Measurements from ENCODE around the gene ACTR8.

Gene ACTR8

DNA sequence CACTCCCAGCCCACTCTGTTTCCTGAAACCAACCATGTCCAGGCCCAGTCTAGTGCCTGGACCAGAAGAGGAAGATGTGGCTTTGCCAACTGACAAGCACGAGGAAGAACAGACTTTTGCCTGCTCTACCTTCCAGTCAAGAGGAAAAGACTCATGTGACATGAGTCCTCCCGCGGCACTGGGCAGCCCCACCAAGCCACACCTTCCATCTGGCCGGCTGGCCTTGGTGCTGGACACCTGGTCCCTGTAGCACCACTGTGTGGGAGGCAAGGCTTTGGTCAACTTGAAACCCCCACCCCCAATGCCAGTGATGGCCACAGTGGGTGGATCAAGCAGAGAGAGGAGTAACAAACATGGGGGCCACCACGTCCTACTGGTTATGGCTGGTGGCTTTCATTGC, 48.3 kb downstream of the ACTR8 start:
- no peak for DNase-seq

DNA sequence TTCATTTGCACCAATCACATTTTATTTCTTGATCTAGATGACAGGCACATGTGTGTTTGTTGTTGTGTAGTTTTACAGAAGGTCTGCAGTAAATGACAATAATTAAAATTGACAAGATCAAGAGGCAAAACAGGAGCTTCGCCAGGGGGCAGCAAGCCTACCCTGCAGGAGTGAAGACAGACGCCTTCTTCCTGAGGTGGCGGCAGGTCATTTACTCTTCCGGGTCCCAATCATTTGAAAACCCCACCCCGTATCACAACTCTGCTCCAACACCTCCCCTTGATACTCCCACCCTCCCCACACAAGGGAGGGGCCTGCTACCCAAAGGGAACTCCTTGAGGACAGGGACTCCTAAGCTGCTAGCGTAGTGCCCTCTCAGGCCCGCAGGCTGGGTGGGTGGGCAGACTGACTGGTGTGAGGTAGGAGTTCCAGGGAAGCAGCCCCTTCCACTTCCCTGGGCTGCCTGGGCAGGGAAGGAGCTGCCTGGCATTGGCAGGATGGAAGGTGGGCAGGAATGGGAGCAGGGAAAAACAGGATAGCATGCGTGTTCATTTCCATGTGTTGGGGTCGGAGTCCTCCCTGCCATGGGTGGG, 48.8 kb downstream of the ACTR8 start:
- DNase-seq = no peak

DNA sequence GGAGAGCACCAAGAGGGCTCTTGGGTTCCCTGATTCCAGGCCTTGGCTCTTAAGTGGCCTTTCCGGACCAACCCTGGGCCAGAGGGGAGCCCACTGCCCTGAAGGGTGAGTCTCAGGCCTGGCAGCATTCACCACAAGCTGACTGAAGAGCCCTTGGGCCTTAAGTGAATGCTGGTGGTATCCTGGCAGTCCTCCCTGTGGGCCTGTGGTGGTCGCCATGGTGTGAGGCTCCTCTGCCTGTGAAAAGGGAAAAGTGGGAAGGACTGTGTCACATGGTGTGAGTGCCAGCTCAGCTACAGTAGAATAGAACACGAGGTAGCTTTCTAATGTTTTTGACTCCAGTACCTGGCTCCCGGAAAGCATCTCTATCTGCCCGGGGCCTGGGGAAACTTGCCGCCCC, 51.0 kb downstream of the ACTR8 start:
- DNase-seq = no peak

DNA sequence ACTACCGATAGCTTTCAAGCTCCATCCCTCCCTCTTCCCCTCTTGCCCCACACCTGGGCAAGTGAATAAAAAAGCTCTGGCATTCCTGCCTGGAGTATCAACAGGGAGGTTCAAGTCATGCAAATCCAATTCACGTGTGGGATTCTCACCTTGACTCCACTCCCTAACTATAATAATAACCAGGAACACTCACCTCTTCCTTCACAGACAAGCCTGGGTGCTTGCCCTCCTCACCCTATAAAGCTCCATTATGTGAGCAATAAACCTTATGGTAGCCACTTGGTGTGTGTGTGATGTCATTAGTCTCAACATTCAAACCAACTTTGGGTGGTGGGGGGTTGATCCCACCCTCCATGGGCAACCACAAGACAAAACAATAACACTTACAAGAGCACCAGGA, 52.3 kb downstream of the ACTR8 start:
- no peak for DNase-seq

DNA sequence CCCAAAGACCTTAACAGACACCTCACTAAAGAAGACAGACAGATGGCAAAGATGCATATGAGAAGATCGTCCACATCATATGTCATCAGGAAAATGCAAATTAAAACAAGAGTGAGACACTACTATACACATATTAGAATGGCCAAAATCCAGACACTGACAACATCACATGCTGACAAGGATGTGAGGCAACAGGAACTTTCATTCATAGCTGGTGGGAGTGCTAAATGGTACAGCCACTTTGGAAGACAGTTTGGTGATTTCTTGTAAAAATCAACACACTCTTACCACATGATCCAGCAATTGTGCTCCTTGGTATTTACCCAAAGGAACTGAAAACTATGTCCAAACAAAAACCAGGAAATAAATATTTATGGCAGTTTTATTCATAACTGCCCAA, 53.4 kb downstream of the ACTR8 start:
- no peak for DNase-seq

DNA sequence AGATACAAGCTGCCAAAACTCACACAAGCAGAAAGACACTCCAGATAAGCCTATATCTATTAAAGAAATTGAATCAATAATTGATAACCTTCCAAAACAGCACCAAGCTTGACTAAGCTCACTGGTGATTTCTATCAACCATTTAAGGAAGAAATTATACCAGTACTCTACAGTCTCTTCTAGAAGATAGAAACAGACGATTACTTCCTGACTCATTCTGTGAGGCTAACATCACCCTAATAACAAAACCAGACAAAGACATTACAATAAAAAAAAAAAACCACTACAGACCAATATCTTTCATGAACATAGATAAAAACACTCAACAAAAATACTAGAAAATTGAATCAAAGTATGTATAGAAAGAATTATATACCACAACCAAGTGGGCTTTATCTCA, 55.9 kb downstream of the ACTR8 start:
- DNase-seq = no peak

DNA sequence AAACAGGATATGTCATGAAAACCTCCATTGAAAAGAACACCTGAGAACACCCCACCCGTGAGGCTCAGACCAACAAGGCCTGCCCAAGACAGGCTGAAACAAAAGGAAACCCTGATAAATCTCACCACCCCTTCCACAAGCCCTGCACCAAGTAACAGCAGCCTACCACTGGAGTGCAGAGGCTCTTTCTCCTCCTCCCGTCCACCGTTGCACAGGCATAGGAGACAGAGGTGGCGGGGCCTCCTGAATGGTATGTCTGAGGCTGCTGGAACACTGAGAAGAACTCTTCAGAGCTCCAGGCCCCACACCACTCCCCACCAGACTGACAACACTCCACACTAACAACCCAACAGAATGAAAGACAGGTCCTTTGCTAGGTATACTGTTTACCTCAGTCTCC, 57.2 kb downstream of the ACTR8 start:
- no peak for DNase-seq

DNA sequence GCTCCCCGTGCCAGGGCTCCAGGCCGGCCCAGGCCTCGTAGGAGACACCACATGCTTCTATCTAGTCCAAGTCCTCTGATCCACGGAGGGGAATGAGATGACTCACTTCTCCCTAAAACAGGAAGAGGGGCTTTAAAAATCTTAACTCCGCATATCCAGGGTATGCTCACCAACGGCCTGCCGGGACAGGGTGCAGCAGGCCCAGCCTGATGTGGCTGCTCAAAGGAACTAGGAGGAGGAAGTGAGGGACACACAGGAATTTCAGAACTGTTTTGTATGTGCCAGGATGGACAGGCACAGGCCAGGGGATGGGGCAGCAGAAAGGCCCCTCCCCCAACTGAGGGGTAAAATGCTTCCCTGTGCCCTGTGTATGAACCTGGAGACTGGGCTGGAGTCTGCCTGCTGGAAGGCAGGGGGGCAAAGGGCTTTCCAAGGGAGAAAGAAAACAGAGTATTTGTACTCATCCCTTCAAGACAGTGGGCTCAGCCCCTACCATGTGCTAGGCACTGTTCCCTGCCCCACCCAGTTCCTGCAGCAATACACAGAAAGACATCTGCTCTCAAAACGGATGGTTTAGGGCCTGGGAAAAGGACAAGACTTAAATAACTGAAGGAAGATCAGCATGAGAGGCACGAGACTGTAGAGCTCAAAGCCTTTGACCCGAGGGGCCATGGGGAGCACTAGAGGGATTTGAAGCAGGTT, 57.8 kb downstream of the ACTR8 start:
- DNase-seq = no peak

DNA sequence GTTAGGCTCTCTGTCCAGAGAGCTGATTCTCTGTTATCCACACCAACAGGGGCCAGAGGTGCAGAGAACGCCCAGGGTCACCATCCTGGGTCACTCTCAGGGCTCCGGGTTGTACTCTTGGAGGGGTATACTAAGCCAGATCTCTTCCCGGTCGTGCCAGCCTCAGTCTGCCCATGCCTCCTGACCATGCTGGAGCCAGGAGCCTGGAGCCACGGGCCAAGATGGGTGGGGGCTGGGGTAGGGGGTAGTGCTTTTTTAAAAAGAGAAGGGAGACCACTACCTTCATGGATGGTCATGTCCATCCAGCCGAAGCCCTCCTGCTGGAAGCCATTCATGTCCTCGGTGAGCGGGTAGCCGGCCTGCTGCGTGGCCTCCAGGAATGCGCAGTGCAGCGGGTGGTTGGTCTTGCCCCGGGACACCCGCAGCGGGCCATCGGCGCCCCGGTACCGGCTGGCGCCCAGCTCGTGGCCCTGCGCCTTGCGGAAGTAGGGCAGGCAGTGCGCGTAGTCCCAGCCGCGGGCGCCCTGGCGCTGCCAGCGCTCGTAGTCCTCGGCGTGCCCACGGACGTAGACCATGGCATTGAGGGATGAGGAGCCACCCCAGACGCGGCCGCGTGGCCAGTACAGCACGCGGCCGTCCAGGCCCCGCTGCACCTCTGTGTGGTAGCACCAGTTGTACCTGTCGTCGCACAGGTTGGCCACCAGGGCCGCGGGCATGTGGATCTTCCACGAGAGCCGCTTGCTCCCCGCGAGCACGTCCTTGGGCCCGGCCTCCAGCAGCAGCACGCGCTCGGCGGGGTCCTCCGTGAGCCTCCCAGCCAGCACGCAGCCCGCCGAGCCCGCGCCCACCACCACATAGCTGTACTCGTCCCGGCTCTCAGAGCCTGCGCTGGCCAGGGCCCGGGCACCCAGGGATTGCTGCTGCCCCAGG, 58.7 kb downstream of the ACTR8 start:
- DNase-seq = no peak

DNA sequence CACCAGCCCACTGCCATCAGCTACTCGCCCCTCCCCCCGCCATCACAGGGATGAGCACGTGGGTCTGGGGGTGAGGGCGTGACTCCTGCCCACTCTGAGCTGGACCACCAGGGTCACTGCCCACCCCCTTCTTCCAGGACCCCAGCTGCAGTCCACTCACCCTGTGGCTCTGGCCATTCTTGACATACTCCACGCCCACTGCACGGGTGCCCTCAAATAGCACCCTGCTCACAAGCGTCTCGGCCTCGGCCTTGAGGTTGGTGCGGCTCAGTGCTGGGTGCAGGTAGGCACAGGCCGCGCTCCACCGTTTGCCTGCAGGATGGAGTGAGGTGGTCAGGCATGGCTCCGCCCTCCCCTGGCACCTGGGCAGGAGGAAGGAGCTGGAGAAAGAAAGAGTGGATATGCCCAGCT, 59.6 kb downstream of the ACTR8 start:
- DNase-seq = no peak

DNA sequence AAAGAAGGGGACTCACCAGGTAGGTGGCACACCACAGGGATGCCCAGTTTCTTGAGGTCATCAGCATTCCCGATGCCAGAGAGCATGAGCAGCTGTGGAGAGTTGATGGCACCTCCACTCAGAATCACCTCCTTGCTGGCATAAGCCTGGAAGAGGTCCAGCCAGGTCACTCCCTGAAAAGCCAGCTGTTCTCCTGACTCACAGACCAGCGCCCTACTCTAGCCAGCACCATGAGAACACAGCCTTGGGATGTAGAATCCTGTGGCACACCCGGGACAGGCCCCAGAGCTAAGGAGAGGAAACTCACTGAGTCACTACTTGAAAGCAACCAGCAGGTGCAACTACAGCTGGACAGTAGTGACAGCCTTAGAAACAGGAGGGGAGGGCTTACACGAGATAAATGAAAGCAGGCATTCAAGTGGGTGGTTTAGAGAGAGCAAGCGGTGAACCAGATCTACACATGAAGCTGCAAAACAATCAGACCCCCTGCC, 60.3 kb downstream of the ACTR8 start:
- no peak for DNase-seq

DNA sequence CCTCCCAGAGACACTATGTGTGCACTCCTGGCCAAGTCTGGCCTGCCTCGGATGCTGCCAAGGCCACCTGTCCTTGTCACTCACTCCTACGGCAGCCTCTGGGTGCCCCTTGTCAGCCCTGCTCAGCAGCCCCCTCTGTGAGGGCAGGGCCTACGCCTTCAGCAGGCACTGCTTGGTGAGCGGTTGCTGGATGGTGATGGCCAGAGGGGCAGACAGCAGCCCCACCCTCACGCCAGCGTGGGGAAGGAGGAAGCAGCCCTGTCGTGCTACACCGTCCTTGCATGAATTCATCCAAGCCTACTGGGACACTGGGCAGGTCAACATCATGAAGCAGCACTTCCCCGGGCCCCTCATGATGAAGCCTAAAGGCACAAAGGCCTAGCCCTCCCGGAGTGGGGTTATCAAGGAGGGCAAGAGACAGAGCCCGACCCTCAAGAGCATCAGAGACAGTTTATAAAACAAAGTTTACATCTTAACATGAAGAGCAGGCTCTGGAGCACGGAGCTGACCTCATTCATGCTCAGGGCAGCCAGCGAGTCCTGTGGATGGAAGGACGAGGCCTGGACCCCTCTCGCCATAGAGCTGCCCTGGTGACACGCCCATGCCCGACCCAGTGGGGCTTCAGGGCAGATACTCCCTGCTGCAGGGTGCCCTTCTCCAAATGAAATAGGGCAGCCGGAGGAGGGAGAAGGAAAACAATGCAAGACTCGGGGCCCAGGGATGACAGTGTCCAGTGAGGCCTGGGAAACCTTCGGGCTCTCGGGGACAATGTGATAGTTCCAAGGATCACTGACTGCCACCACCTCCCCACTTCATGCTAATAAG, 61.0 kb downstream of the ACTR8 start:
- DNase-seq = no peak

DNA sequence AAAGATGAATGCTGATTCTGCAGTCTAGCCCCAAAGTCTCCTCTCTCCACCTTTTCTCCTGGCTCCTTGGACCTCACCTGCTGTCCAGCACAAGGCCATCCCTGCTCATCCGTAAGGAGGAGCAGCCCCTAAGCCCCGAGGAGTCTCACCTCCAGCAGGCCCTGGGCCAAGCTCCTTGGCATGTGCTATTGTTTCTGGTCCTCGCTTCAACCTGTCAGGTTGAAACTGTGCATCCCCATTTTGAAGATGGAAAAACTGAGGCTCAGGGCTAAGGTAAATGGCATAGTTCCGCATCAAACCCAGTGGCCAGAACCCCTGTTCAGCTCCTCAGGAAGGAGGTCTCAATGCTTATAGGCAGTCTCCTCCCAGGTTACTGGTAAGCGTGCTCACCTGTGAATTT, 61.9 kb downstream of the ACTR8 start:
- no peak for DNase-seq

DNA sequence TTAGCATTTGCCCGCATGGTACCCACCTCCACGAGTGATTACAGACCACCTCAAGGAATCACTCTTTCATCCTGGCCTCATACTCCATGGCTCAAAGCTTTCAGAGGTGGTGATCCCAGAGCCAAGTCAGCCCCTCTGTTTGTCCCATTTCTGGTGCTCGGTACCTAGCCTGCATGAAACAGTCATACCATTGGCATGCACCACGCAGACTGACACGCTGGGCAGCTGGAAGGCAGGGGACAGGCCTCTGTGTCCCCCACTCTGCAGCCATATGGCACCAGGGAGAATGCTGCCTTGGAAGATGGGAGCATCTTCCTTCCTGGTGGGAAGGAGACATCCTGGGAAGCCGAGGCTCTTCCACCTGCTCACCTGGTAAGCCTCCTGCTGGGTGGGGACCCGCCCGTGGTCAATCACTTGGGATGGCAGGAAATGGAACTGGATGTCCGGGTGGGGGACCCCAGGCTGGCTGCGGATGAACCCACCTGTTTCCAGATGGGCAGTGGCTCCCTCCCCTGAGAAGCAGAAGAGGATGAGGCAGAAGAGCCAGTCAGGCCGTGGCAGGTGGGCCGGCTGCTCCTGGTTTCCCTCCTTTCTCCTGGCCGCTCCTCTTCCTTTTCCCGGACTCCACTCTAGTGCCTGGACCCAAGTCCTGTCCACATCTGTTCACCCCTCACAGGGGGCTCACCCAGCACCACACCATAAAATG, 62.6 kb downstream of the ACTR8 start:
- DNase-seq = no peak

DNA sequence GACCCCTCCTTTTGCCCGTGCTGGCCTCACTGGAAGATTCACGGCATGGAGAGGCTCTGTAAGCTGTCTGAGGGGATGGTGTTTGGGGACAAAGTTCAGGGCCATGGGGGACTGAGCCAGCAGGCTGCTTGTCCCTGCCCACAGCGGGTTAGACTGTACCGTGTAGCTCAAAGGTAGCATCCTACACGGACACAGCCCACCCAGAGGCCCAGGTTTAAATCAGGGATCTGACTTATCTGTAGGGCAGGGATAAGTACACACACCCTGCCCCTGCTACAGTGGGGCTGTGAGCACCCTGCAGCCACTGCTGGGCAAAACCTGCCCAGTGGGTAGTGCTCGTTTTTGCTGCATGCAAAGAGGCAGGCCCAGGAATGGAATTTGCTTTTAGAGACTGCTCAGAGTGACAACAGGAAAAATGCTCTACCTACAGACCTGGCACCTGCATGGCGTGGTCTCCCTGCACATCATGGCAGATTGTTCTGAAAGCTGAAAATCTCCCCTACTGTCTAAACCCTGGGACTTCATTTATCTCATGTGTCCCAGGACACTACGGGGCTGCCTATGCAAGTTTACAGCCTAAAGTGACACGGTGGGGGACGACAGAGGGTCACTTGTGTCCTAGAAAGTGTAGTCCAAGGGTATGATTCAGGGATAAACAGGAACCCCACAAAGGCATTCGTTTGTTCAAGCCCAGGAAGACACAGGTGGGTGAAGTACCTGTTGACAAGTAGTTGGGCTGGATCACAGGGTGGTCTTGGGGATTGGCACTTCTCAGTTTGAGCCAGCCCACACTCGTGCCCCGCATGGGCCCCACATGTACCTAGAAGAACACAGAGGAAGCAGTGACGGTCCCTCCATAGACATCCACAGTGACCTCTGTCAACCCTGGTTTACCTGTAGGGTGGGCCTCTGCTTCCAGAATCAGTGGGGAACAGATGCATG, 63.5 kb downstream of the ACTR8 start:
- DNase-seq = no peak

DNA sequence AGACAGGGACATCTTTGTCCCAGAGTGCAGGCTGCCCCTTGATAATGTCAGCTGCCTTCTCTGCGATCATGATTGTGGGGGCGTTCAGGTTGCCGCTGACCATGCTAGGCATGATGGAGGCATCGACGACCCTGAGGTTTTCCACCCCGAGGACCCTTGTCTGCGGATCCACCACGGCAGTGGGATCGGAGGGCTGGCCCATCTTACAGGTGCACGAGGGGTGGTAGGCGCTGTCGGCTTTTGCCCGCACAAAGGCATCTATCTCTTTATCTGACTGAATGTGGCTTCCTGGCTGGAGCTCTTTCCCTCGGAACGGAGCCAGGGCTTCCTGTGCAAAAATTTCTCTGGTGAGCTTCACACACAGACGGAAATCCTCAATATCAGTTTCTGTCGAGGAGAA, 64.1 kb downstream of the ACTR8 start:
- no peak for DNase-seq

DNA sequence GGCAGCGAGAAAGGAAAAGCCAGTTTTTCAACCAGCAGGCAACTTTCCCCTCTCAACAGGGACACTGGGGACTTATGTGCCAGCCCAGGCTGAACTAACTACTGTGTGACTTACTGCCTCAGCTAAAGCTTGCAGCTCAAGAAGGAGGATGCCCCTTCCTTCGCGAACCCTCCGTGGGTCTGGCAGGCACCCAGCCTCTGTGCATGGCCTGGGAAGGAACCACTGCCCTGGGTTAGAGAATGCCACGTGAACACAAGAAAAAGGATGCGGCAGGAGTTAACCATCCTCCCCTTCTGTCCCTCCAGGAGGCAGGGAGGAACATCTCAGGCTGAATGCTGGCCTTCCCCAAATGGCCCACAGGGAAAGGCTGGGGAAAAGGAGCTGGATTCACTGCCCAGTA, 64.7 kb downstream of the ACTR8 start:
- DNase-seq = no peak
